Measurements from ENCODE around the gene RNF19B.

DNA sequence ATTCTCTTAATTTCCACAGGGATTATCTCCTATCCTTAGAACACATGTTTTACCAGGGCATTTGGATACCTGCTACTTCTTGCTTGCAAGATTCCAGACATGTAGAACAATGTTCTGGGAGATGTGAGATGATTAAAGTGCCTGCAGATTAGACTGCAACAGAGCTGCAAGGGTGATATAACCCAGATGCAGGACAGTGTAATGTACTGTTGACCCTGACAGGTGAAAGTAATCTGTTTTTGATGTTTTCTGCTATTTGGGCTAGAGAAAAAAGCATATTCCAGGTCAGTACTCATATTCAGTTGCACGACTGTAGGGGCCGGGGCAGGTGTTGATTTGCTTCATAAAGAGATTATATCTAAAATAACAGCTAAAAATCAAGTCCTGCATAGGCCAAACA is 36.3 kb downstream of the RNF19B start:
- TF ChIP-seq, protein P1, sequence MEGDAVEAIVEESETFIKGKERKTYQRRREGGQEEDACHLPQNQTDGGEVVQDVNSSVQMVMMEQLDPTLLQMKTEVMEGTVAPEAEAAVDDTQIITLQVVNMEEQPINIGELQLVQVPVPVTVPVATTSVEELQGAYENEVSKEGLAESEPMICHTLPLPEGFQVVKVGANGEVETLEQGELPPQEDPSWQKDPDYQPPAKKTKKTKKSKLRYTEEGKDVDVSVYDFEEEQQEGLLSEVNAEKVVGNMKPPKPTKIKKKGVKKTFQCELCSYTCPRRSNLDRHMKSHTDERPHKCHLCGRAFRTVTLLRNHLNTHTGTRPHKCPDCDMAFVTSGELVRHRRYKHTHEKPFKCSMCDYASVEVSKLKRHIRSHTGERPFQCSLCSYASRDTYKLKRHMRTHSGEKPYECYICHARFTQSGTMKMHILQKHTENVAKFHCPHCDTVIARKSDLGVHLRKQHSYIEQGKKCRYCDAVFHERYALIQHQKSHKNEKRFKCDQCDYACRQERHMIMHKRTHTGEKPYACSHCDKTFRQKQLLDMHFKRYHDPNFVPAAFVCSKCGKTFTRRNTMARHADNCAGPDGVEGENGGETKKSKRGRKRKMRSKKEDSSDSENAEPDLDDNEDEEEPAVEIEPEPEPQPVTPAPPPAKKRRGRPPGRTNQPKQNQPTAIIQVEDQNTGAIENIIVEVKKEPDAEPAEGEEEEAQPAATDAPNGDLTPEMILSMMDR (IDR thresholded peaks at IDR 0.05): no peak
- no peak for TF ChIP-seq POLR2A (IDR thresholded peaks at IDR 0.05)

All from vagina (tissue), 2 donors.